Stomach (tissue), 9 donors: ENCODE measurements around the gene KY. TPM values are rescaled to one million over a fixed set of nuclear protein-coding genes. Genes with fewer than 3 reads are reported as not detected.

Source experiments
- DNase-seq, 2 donors: peaks; one replicate each; pipeline versions ENCODE4 v3.0.0 to v3.0.0-alpha.2; 2013 to 2019
- H3K27ac ChIP-seq, 5 donors: fragments of 200-600 bp in 4 of 5; sonication (generic) in 4 of 5; one replicate each; pipeline ENCODE4 v1.5.1; 2013 to 2019; ENCODE audit warnings: mild to moderate bottlenecking in 1 of 5, moderate library complexity in 1 of 5
- H3K27me3 ChIP-seq, 3 donors: fragments of 200-600 bp; sonication (generic); one replicate each; pipeline ENCODE4 v1.5.1; 2017 to 2019; ENCODE audit warnings: mixed run types in 1 of 3
- H3K36me3 ChIP-seq, 4 donors: fragments of 200-600 bp; sonication (generic); 1 replicate in 3 of 4; 2 replicates in 1 of 4; pipeline ENCODE4 v1.5.1; 2016 to 2019
- H3K4me1 ChIP-seq, 4 donors: fragments of 200-600 bp; sonication (generic); one replicate each; pipeline ENCODE4 v1.5.1; 2016 to 2019
- H3K4me3 ChIP-seq, 4 donors: fragments of 200-600 bp; sonication (generic) in 3 of 4; one replicate each; pipeline ENCODE4 v1.5.1; 2016 to 2019; ENCODE audit warnings: mild to moderate bottlenecking in 1 of 4
- H3K9me3 ChIP-seq, 4 donors: fragments of 200-600 bp; sonication (generic); one replicate each; pipeline ENCODE4 v1.5.1; 2016 to 2019
- CTCF ChIP-seq, 7 experiments: fragments of 450-650 bp in 4 of 7; fragments of 200-600 bp in 3 of 7; sonication (generic) in 3 of 7; IDR thresholded peaks; one replicate each; pipeline ENCODE4 v1.5.1; 2016 to 2019; ENCODE audit warnings: antibody characterized with exemption in 7 of 7, control low read depth in 2 of 7, mild to moderate bottlenecking in 1 of 7
- EP300 ChIP-seq: sonication (generic); formaldehyde crosslinking; IDR thresholded peaks from one replicate; pipeline ENCODE4 v1.6.1; 2017; ENCODE audit warnings: antibody characterized with exemption
- POLR2A ChIP-seq, 4 donors: fragments of 450-650 bp; IDR thresholded peaks; one replicate each; pipeline ENCODE4 v1.6.1; 2016; ENCODE audit warnings: antibody characterized with exemption in 4 of 4, control low read depth in 2 of 4, mild to moderate bottlenecking in 1 of 4, moderate library complexity in 1 of 4
- POLR2AphosphoS5 ChIP-seq, 3 donors: sonication (generic); formaldehyde crosslinking; IDR thresholded peaks; one replicate each; pipeline ENCODE4 v1.6.1; 2016; ENCODE audit warnings: antibody characterized with exemption in 3 of 3
- WGBS, 5 donors: extraction: QIAGEN DNeasy Blood & Tissue Kit in 3 of 5; methylation state at CpG; one replicate each; pipeline versions ENCODE4 v1.1.5 to v1.1.7; 2013 to 2018; 5-methylcytosine and 5-hydroxymethylcytosine counted together
- intact Hi-C: fragments of 100-400 bp; cut with DNase I; formaldehyde crosslinking; loops from one replicate; pipeline ENCODE4 v1.15.1; 2023; ENCODE audit warnings: low total_unique reads
- polyA plus RNA-seq, 3 donors: library from polyadenylated mRNA; stranded (reverse); fragments of 200-250 nt; gene quantifications; one replicate each; pipeline ENCODE4 v1.2.3, GENCODE V29; 2013
- total RNA-seq, 5 donors: library from RNA; depleted of rRNA; stranded (reverse); fragments of >200 nt; gene quantifications; one replicate each; pipeline versions ENCODE4 v1.1.0 to v1.2.3, GENCODE V29; 2014 to 2016
- donor health status: healthy with polysubstance abuse.
- donor health status: Bipolar disorder and iron deficiency.
- donor health status: healthy.

Gene KY
- total and polyA plus RNA-seq, 8 donors = 0.12 to 3.6 (median 0.31) TPM; not detected in 3

DNA sequence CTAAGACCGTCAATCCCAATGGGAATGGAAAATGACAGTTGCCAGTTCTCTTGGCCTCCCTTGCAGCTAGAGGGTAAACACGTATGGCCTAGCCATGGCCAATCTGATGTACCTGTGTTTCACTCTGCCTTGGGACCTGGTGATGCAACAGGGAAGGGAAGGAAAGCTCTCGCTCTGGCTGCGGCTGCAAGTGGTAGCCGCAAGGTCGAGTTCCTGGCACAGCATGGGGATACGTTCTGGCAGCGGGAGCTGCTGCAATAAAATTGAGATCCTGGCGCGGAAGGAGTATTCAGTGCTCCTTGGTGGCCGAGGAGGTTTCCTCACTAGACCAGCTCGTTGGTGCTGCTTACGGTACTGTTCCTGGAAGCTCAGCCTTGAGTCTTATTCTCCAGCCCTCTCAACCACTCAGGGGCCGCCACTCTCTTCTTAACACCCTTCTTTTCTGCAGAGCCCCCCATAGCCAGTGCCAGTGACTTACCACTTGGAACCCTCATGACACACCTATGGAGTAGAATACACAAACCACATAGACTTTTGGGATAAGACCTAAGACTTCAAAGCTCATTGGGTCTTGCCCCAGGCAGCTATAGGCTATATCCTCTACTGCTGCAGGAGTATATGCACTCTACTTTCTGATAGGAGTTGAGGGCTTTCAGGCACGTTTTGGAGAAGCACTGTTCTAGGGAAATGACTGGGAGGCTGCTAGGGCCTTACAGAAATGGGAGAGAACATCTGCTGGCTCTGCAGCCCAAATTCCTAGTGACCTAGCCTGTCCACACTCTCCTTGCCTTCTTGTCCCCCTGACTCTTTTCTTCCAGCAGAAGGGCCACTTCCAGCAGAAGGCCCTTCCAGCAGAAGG, 2.7 kb downstream of the KY start:
- Histone ChIP-seq H3K4me3 (no peak overlapping the region), H3K27me3 (peaks cover 0 to 12% (median 10%) of the 10 kb centered on the region in 3 donors), H3K4me1 (peaks cover 13 to 33% (median 22%) of the 10 kb centered on the region in 4 donors), H3K9me3 (no peaks in the 10 kb centered on the region), H3K36me3 (peaks cover 0 to 2% (median 0%) of the 10 kb centered on the region in 4 donors), H3K27ac (no peak overlapping the region)
- DNase-seq = no peak
- intact Hi-C loops = no loop called here
- TF ChIP-seq POLR2AphosphoS5 (IDR thresholded peaks at IDR 0.05) (no peak), EP300 (no peak), POLR2A (IDR thresholded peaks at IDR 0.05) (no peak), CTCF (IDR thresholded peaks at IDR 0.05) (no peak)
- WGBS, 5 donors = 82 to 93% (median 93%) methylated on average over 13 to 15 of the region's 15 CpGs

DNA sequence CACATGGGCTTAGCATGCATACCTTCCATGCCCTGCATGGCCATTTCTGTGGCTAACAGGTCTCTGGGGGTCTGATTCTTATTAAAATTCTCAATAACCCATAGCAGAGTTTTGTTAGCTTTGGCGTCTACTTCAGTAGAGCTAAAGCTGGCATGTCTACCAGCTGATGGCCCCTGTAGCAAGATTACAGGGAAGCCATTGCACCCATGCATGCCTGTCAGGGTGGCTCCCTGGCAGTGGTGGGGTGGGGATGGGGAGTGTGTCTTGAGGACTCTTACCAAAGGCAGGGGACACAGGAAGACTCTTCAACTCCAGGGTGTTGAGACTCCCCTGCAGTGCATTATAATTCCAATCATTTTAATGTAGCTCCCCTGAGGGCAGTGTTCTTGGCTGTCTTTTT, 4.7 kb downstream of the KY start:
- WGBS, 5 donors = 88 to 100% (median 96%) methylated on average over 1 of the region's 1 CpG
- Histone ChIP-seq H3K27me3 (peaks cover 0 to 10% (median 8%) of the 10 kb centered on the region in 3 donors), H3K9me3 (no peaks in the 10 kb centered on the region), H3K4me1 (peaks cover 7 to 16% (median 9%) of the 10 kb centered on the region in 4 donors), H3K4me3 (no peak overlapping the region), H3K27ac (no peak overlapping the region), H3K36me3 (peaks cover 0 to 8% (median 0%) of the 10 kb centered on the region in 4 donors)
- DNase-seq = no peak
- intact Hi-C loops = no loop called here
- TF ChIP-seq POLR2A (IDR thresholded peaks at IDR 0.05) (no peak), EP300 (no peak), POLR2AphosphoS5 (IDR thresholded peaks at IDR 0.05) (no peak), CTCF (IDR thresholded peaks at IDR 0.05) (no peak)

DNA sequence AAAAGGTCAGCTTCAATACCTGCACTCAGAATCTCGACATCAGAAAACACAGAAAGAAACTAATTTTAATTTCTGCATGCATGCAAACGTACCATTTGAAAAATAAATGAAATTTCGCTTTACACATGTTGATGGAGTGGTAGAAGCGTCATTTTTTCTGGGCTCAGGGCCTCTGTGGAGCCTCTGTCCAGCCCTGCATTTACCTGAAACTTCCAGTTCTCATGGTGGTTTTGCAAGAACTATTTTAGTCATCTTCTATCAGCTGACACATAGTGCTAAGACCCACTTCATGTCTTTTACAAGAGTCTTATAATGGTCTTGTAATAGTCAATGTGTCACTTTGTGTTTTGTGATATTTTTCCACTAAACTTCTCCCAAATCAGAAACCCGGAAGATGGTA, 5.3 kb downstream of the KY start:
- H3K4me3 ChIP-seq = no peak overlapping the region
- H3K4me1 ChIP-seq = peaks cover 2 to 10% (median 4%) of the 10 kb centered on the region in 4 donors
- peaks cover 0 to 4% (median 2%) of the 10 kb centered on the region in 3 donors for H3K27me3 ChIP-seq
- no peak for TF ChIP-seq POLR2AphosphoS5 (IDR thresholded peaks at IDR 0.05)
- no peak for TF ChIP-seq CTCF (IDR thresholded peaks at IDR 0.05)
- no peak for TF ChIP-seq POLR2A (IDR thresholded peaks at IDR 0.05)
- no peak for TF ChIP-seq EP300
- H3K36me3 ChIP-seq = peaks cover 0 to 8% (median 0%) of the 10 kb centered on the region in 4 donors
- intact Hi-C loops = no loop called here
- 84 to 95% (median 91%) methylated on average over 5 of the region's 5 CpGs for WGBS, 5 donors
- no peaks in the 10 kb centered on the region for H3K9me3 ChIP-seq
- H3K27ac ChIP-seq = no peak overlapping the region
- DNase-seq = no peak

GRCh38 chr3:134644731-134645514, 5.9 kb downstream of the KY start:
- peaks cover 0 to 8% (median 0%) of the 10 kb centered on the region in 4 donors for H3K36me3 ChIP-seq
- H3K4me1 ChIP-seq = peaks cover 0 to 4% (median 0%) of the 10 kb centered on the region in 4 donors
- intact Hi-C loops = no loop called here
- H3K27ac ChIP-seq = no peak overlapping the region
- WGBS, 5 donors = 59 to 75% (median 66%) methylated on average over 10 to 11 of the region's 11 CpGs
- no peak overlapping the region for H3K4me3 ChIP-seq
- H3K27me3 ChIP-seq = no peaks in the 10 kb centered on the region
- TF ChIP-seq EP300 (no peak), CTCF (IDR thresholded peaks at IDR 0.05) (no peak), POLR2A (IDR thresholded peaks at IDR 0.05) (no peak), POLR2AphosphoS5 (IDR thresholded peaks at IDR 0.05) (no peak)
- H3K9me3 ChIP-seq = no peaks in the 10 kb centered on the region
- DNase-seq = peak in 1 of 2 donors; percentile 54
